22Rv1 (cell line): Measurements from ENCODE around the gene IER5.

ENCODE experiments used
- ZFX ChIP-seq: fragments of 450-650 bp; IDR thresholded peaks from 2 replicates; pipeline ENCODE4 v1.6.1; 2017; ENCODE audit warnings: antibody characterized with exemption, borderline replicate concordance
- TF ChIP-seq, protein P1 (sequence below): fragments of 450-650 bp; IDR thresholded peaks from 2 replicates; pipeline ENCODE4 v1.5.1; 2017; ENCODE audit warnings: mild to moderate bottlenecking

- TF ChIP-seq, protein P1, sequence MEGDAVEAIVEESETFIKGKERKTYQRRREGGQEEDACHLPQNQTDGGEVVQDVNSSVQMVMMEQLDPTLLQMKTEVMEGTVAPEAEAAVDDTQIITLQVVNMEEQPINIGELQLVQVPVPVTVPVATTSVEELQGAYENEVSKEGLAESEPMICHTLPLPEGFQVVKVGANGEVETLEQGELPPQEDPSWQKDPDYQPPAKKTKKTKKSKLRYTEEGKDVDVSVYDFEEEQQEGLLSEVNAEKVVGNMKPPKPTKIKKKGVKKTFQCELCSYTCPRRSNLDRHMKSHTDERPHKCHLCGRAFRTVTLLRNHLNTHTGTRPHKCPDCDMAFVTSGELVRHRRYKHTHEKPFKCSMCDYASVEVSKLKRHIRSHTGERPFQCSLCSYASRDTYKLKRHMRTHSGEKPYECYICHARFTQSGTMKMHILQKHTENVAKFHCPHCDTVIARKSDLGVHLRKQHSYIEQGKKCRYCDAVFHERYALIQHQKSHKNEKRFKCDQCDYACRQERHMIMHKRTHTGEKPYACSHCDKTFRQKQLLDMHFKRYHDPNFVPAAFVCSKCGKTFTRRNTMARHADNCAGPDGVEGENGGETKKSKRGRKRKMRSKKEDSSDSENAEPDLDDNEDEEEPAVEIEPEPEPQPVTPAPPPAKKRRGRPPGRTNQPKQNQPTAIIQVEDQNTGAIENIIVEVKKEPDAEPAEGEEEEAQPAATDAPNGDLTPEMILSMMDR: no peak
- no peak for TF ChIP-seq ZFX
Measured at GRCh38 chr1:181136738-181137122, 48.2 kb downstream of the IER5 start.
